ENCODE data around the gene CWC22.

CWC22 gene

GRCh38 chr2:179987916-179988315 lies 19.2 kb downstream of the CWC22 start:
- TF ChIP-seq CTCF (IDR thresholded peaks at IDR 0.05; ENCODE audit: low read depth, low read length): no peak
- no peak overlapping the region for H3K4me3 ChIP-seq (ENCODE audit: low read depth, low read length)

GRCh38 chr2:179985163-179985820 lies 21.8 kb downstream of the CWC22 start:
- no peak overlapping the region for H3K4me3 ChIP-seq (ENCODE audit: low read depth, low read length)
- no peak for TF ChIP-seq CTCF (IDR thresholded peaks at IDR 0.05; ENCODE audit: low read depth, low read length)

GRCh38 chr2:179983250-179983932 lies 23.7 kb downstream of the CWC22 start:
- no peak for TF ChIP-seq CTCF (IDR thresholded peaks at IDR 0.05; ENCODE audit: low read depth, low read length)
- no peak overlapping the region for H3K4me3 ChIP-seq (ENCODE audit: low read depth, low read length)

GRCh38 chr2:179981085-179981484 lies 26.0 kb downstream of the CWC22 start:
- H3K4me3 ChIP-seq (ENCODE audit: low read depth, low read length): no peak overlapping the region

GRCh38 chr2:179974761-179975160 lies 32.3 kb downstream of the CWC22 start:
- H3K4me3 ChIP-seq (ENCODE audit: low read depth, low read length): no peak overlapping the region
- TF ChIP-seq CTCF (IDR thresholded peaks at IDR 0.05; ENCODE audit: low read depth, low read length): no peak

More at GRCh38 chr2:179981085-179981484, 26.0 kb downstream of the CWC22 start:
- TF ChIP-seq CTCF (IDR thresholded peaks at IDR 0.05; ENCODE audit: low read depth, low read length): no peak

- no peak for TF ChIP-seq CTCF (IDR thresholded peaks at IDR 0.05; ENCODE audit: low read depth, low read length)
Measured at GRCh38 chr2:179966778-179967394, 40.2 kb downstream of the CWC22 start.

More at GRCh38 chr2:179966778-179967394, 40.2 kb downstream of the CWC22 start:
- H3K4me3 ChIP-seq (ENCODE audit: low read depth, low read length): no peak overlapping the region
